MM.1S (cell line): ENCODE measurements around the gene SLC24A3.

Experiments
- DNase-seq: peaks from one replicate; pipeline ENCODE4 v3.0.0-alpha.2; 2015
- H2AFZ ChIP-seq: fragments of 300-600 bp; sonication (generic); 2 replicates; pipeline ENCODE4 v1.6.0; 2016; ENCODE audit warnings: antibody characterized with exemption, low read length
- H3F3A ChIP-seq: fragments of 300-600 bp; sonication (generic); 2 replicates; pipeline ENCODE4 v1.6.1; 2016; ENCODE audit warnings: mild to moderate bottlenecking, antibody characterized with exemption, low read length, moderate library complexity, mixed read lengths; ENCODE audit not compliant: insufficient read depth
- H3K27ac ChIP-seq: fragments of 300-600 bp; sonication (generic); 2 replicates; pipeline ENCODE4 v1.5.1; 2016; ENCODE audit warnings: mild to moderate bottlenecking, low read length
- H3K27me3 ChIP-seq: fragments of 300-600 bp; sonication (generic); replicated peaks from 2 replicates; pipeline ENCODE4 v1.6.0; 2016; ENCODE audit warnings: low read length; ENCODE audit not compliant: insufficient read depth
- H3K36me3 ChIP-seq: fragments of 300-600 bp; sonication (generic); replicated peaks from 2 replicates; pipeline ENCODE4 v1.6.1; 2016; ENCODE audit warnings: mild to moderate bottlenecking, low read length, mixed read lengths; ENCODE audit not compliant: insufficient read depth
- H3K4me1 ChIP-seq: fragments of 300-600 bp; sonication (generic); 2 replicates; pipeline ENCODE4 v1.6.1; 2016; ENCODE audit warnings: low read length, mixed read lengths
- H3K4me2 ChIP-seq: fragments of 300-600 bp; sonication (generic); 2 replicates; pipeline ENCODE4 v1.6.0; 2016; ENCODE audit warnings: low read depth, low read length
- H3K4me3 ChIP-seq: fragments of 300-600 bp; sonication (generic); 2 replicates; pipeline ENCODE4 v1.5.1; 2016; ENCODE audit warnings: low read length, mixed read lengths
- H3K79me2 ChIP-seq: fragments of 300-600 bp; sonication (generic); 2 replicates; pipeline ENCODE4 v1.6.1; 2016; ENCODE audit warnings: mixed run types, low read length, mixed read lengths
- H3K9ac ChIP-seq: fragments of 300-600 bp; sonication (generic); 2 replicates; pipeline ENCODE4 v1.6.1; 2016; ENCODE audit warnings: low read length, mixed read lengths
- H3K9me2 ChIP-seq: fragments of 300-600 bp; sonication (generic); replicated peaks from 2 replicates; pipeline ENCODE4 v1.6.1; 2016; ENCODE audit warnings: mild to moderate bottlenecking, low read length, mixed read lengths; ENCODE audit not compliant: insufficient read depth
- H3K9me3 ChIP-seq: fragments of 300-600 bp; sonication (generic); replicated peaks from 2 replicates; pipeline ENCODE4 v1.6.1; 2016; ENCODE audit warnings: mild to moderate bottlenecking, low read length, mixed read lengths; ENCODE audit not compliant: insufficient read depth
- H4K20me1 ChIP-seq: fragments of 300-600 bp; sonication (generic); 2 replicates; pipeline ENCODE4 v1.6.1; 2016; ENCODE audit warnings: mild to moderate bottlenecking, low read length, moderate library complexity, mixed read lengths; ENCODE audit not compliant: insufficient read depth
- EZH2 ChIP-seq: fragments of 300-600 bp; sonication (generic); optimal IDR thresholded peaks from 2 replicates; pipeline ENCODE3; 2017; ENCODE audit warnings: low read depth, mild to moderate bottlenecking, antibody characterized with exemption, low read length, mixed read lengths
- EZH2phosphoT487 ChIP-seq: fragments of 300-600 bp; sonication (generic); IDR thresholded peaks from 2 replicates; pipeline ENCODE4 v1.6.1; 2018; ENCODE audit warnings: antibody characterized with exemption, low read length
- TF ChIP-seq, protein P1 (sequence below): fragments of 300-600 bp; sonication (generic); IDR thresholded peaks from 2 replicates; pipeline ENCODE4 v1.5.1; 2016; ENCODE audit warnings: antibody characterized with exemption, low read length, mixed read lengths

SLC24A3 gene

DNA sequence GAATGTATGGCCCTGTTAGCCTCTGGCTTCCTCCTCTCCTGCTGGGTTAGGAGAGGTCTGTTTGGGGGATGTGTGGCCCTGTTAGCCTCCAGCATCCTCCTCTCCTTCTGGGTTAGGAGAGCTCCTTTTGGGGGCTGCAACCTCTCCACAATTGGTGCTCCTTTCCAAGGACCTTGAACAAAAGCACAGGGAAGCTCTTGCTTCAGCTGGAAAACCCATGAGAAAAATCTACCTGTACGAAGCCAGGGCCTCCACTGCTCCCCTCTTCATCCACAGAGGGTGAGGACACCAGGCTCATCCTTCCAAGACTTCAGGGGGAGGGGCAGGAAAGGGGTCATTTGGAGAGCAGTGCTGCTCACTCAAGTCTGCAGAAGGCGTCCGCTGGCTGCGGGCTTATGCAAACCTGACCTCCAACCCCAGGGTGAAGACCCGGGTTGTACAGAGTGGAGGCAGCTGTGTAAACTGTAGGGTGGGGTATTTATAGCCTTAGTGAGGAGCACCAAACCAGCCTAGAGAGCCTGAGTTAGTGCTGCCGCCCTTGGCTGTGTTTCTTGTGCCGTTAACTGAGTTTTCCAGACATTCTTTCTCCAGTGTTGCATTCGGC, 62.1 kb downstream of the SLC24A3 start:
- no peaks in the 10 kb centered on the region for H3K36me3 ChIP-seq
- no peaks in the 10 kb centered on the region for H3K4me1 ChIP-seq
- no peaks in the 10 kb centered on the region for H3K79me2 ChIP-seq
- H3K9ac ChIP-seq = no peak overlapping the region
- no peaks in the 10 kb centered on the region for H3K9me3 ChIP-seq
- no peak overlapping the region for H2AFZ ChIP-seq
- no peak overlapping the region for H3K27ac ChIP-seq
- TF ChIP-seq EZH2 = no peak
- TF ChIP-seq, protein P1, sequence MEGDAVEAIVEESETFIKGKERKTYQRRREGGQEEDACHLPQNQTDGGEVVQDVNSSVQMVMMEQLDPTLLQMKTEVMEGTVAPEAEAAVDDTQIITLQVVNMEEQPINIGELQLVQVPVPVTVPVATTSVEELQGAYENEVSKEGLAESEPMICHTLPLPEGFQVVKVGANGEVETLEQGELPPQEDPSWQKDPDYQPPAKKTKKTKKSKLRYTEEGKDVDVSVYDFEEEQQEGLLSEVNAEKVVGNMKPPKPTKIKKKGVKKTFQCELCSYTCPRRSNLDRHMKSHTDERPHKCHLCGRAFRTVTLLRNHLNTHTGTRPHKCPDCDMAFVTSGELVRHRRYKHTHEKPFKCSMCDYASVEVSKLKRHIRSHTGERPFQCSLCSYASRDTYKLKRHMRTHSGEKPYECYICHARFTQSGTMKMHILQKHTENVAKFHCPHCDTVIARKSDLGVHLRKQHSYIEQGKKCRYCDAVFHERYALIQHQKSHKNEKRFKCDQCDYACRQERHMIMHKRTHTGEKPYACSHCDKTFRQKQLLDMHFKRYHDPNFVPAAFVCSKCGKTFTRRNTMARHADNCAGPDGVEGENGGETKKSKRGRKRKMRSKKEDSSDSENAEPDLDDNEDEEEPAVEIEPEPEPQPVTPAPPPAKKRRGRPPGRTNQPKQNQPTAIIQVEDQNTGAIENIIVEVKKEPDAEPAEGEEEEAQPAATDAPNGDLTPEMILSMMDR = no peak
- no peak for TF ChIP-seq EZH2phosphoT487
- DNase-seq = no peak
- no peaks in the 10 kb centered on the region for H3K27me3 ChIP-seq
- no peaks in the 10 kb centered on the region for H4K20me1 ChIP-seq
- no peaks in the 10 kb centered on the region for H3K9me2 ChIP-seq
- no peaks in the 10 kb centered on the region for H3F3A ChIP-seq
- no peak overlapping the region for H3K4me2 ChIP-seq
- no peak overlapping the region for H3K4me3 ChIP-seq

DNA sequence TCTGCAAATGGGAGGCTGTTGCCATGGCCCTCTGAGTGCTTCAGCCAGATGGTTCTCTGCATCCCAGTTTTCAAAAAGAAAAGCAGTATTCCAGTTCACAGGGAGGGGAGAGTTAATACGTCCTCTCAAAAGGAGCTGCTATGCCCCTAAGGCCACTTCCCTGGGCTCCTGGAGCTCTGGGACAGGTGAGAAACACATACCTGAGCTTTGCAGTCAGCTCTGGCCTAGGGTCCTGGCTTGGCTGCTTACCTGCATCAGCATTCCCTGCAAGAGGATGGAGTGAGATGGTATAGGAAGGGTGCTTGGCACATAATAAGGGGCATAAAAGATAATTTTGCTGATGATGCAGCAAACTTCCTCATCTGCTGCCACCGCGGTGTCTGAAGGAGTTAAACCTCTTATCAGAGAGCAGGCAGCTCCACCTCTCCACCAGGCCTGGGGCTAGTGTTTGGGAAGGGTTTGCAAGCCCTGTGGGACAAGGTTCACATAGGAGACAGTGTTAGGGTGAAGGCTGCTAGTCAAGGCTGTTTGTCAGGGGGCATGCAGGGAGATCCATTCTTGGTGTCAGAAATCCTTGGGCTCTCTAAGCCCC, 62.7 kb downstream of the SLC24A3 start:
- Histone ChIP-seq H3K27ac (no peak overlapping the region), H3K4me3 (no peak overlapping the region), H3K9me2 (no peaks in the 10 kb centered on the region), H2AFZ (no peak overlapping the region), H4K20me1 (no peaks in the 10 kb centered on the region), H3K4me1 (no peaks in the 10 kb centered on the region), H3K27me3 (no peaks in the 10 kb centered on the region), H3K79me2 (no peaks in the 10 kb centered on the region), H3K4me2 (no peak overlapping the region), H3F3A (no peaks in the 10 kb centered on the region), H3K9ac (no peak overlapping the region), H3K9me3 (no peaks in the 10 kb centered on the region), H3K36me3 (no peaks in the 10 kb centered on the region)
- no peak for TF ChIP-seq EZH2phosphoT487
- TF ChIP-seq, protein P1 = no peak
- no peak for TF ChIP-seq EZH2
- no peak for DNase-seq

DNA sequence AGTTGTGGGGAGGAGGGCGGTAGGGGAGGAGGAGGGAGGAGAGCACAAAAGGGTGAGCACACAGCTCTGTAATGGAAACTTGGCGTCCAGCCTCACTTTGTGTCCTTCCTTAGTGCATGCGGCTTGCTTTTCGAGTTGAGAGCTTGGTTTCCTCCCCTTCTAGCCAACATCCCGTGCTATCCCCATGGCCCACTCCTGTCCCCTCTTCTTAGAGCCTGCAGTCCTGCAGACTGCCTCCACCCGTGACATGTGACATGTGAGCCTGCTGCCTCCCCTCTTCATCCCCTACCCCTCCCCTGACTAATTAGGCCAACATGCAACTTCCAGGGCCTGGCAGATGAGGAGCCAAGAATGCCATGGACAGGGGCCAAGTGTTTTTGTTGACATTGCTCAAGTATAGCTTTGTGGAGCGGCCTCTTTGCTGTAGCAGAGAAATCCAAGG, 63.2 kb downstream of the SLC24A3 start:
- no peak for DNase-seq
- H3K27me3 ChIP-seq = no peaks in the 10 kb centered on the region
- H4K20me1 ChIP-seq = no peaks in the 10 kb centered on the region
- no peaks in the 10 kb centered on the region for H3K9me3 ChIP-seq
- H3K9ac ChIP-seq = no peak overlapping the region
- H3K27ac ChIP-seq = no peak overlapping the region
- TF ChIP-seq EZH2 (no peak), EZH2phosphoT487 (no peak)
- TF ChIP-seq, protein P1 = no peak
- H3K36me3 ChIP-seq = no peaks in the 10 kb centered on the region
- H3K4me3 ChIP-seq = no peak overlapping the region
- H3K4me2 ChIP-seq = no peak overlapping the region
- H3K4me1 ChIP-seq = no peaks in the 10 kb centered on the region
- no peaks in the 10 kb centered on the region for H3F3A ChIP-seq
- H3K79me2 ChIP-seq = no peaks in the 10 kb centered on the region
- no peak overlapping the region for H2AFZ ChIP-seq
- no peaks in the 10 kb centered on the region for H3K9me2 ChIP-seq
